ENCODE measurements around the gene TMCC3. TPM values are rescaled to one million over a fixed set of nuclear protein-coding genes. Genes with fewer than 3 reads are reported as not detected.
"Not testable (repeated sequence)": the region's sequence is repeated elsewhere in the genome, so short reads cannot be mapped to it uniquely, and the experiment has no call there.

The TMCC3 gene
- total RNA-seq, 4 donors from 2014 or later: 11.2 to 18.1 (median 16.4) TPM

DNA sequence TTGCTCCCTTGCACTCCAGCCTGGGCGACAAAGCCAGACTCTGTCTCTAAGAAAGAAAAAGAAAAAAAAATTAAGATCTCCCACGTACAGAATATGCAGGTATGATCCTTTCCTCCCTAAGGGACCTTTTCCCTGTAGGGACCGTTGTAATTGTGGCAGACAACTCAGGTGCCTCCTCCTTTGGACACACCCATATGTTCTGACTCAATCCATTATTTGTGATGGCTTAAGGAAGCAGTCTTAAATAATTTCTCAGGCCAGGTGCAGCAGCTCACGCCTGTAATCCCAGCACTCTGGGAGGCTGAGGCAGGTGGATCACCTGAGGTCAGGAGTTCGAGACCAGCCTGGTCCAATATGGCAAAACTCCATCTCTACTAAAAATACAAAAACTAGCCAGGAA is 53.1 kb downstream of the TMCC3 start:
- DNase-seq (ENCODE audit: low spot score in 2 of 2): no peak
- TF ChIP-seq, protein P1, sequence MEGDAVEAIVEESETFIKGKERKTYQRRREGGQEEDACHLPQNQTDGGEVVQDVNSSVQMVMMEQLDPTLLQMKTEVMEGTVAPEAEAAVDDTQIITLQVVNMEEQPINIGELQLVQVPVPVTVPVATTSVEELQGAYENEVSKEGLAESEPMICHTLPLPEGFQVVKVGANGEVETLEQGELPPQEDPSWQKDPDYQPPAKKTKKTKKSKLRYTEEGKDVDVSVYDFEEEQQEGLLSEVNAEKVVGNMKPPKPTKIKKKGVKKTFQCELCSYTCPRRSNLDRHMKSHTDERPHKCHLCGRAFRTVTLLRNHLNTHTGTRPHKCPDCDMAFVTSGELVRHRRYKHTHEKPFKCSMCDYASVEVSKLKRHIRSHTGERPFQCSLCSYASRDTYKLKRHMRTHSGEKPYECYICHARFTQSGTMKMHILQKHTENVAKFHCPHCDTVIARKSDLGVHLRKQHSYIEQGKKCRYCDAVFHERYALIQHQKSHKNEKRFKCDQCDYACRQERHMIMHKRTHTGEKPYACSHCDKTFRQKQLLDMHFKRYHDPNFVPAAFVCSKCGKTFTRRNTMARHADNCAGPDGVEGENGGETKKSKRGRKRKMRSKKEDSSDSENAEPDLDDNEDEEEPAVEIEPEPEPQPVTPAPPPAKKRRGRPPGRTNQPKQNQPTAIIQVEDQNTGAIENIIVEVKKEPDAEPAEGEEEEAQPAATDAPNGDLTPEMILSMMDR (IDR thresholded peaks at IDR 0.05): no peak
- TF ChIP-seq POLR2AphosphoS5 (IDR thresholded peaks at IDR 0.05): no peak
- TF ChIP-seq POLR2A (IDR thresholded peaks at IDR 0.05): no peak
- no peak for TF ChIP-seq EP300 (IDR thresholded peaks at IDR 0.05)
- H3K27me3 ChIP-seq: no peaks in the 10 kb centered on the region
- 65% methylated on average over 5 of the region's 5 CpGs for WGBS
- H3K27ac ChIP-seq: no peak overlapping the region
- H3K4me1 ChIP-seq: no peaks in the 10 kb centered on the region
- H3K4me3 ChIP-seq: no peak overlapping the region
- no peaks in the 10 kb centered on the region for H3K9me3 ChIP-seq
- H3K36me3 ChIP-seq: no peaks in the 10 kb centered on the region

DNA sequence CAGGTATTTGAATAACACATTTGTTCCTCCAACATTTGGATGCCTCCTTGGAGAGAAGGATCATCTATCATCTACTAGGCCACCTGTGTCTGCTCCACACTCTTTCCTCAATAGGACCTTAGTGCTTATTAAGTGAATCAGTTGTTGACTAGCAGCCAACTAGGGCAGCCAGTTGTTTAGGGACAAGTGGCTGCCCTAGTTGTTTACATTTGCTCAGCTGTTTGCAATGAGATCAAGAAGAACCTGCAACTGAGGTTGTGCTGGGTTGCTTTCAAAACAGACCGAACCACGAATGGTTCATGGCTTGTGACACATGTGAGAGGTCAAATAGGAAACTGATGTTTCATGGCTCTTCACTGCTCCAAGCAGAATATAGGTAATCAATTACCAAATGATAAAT is 53.8 kb downstream of the TMCC3 start:
- no peak for DNase-seq (ENCODE audit: low spot score in 2 of 2)

DNA sequence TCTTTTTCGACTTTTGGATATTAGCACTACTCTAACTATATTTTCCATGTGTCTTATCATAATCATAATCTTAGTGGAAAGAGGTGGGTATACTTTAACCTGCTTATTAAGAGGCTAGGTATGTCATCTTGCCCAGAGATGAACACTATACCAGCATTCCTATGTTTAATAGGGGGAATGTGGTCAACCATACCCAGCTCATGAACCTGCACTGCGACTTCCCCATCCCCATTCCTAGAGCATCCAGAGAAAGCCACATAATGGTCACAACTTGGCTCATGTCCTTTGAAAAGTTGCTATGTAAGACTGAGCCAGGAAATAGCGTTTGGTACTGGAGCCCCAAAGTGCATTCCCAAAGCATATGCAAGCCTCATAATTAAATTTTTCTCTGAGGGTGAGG is 55.2 kb downstream of the TMCC3 start:
- WGBS: 89% methylated on average over 3 of the region's 3 CpGs
- H3K27ac ChIP-seq: no peak overlapping the region

More for the DNA sequence above, 53.8 kb downstream of the TMCC3 start:
- Histone ChIP-seq H3K9me3 (no peaks in the 10 kb centered on the region), H3K4me1 (no peaks in the 10 kb centered on the region), H3K27me3 (no peaks in the 10 kb centered on the region), H3K27ac (no peak overlapping the region), H3K4me3 (no peak overlapping the region), H3K36me3 (no peaks in the 10 kb centered on the region)
- WGBS: no CpG with 5 or more reads among the region's 2 CpGs
- TF ChIP-seq, protein P1 (IDR thresholded peaks at IDR 0.05): no peak
- TF ChIP-seq POLR2AphosphoS5 (IDR thresholded peaks at IDR 0.05): no peak
- no peak for TF ChIP-seq POLR2A (IDR thresholded peaks at IDR 0.05)

DNA sequence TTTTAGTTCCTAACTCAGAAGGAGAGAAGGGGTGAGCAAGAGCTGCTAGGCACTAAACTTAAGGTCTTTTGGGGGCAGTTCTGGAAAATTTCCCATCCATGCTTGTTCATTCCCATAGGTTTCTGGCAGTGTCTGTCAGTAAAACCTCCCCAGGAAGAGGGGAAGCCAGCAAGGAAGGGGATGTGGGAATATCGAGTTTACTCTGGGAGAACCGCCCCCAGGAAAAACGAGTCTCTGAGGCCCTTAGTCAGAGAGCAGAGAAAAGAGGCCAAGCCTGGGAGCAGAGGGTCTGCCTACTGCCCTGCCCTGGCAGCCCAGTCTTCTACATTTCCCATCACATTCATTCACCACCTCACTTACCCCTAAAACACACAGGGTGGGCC is 55.9 kb downstream of the TMCC3 start:
- Histone ChIP-seq H3K4me1 (peaks cover 4% of the 10 kb centered on the region), H3K27ac (no peak overlapping the region), H3K27me3 (no peaks in the 10 kb centered on the region), H3K9me3 (no peaks in the 10 kb centered on the region), H3K36me3 (no peaks in the 10 kb centered on the region), H3K4me3 (no peak overlapping the region)
- DNase-seq (ENCODE audit: low spot score in 2 of 2): no peak
- WGBS: 63% methylated on average over 3 of the region's 3 CpGs
- TF ChIP-seq POLR2AphosphoS5 (IDR thresholded peaks at IDR 0.05) (no peak), POLR2A (IDR thresholded peaks at IDR 0.05) (no peak), EP300 (IDR thresholded peaks at IDR 0.05) (no peak)
- TF ChIP-seq, protein P1 (IDR thresholded peaks at IDR 0.05): no peak

More for the DNA sequence above, 55.2 kb downstream of the TMCC3 start:
- TF ChIP-seq, protein P1 (IDR thresholded peaks at IDR 0.05): no peak
- TF ChIP-seq POLR2AphosphoS5 (IDR thresholded peaks at IDR 0.05): no peak
- TF ChIP-seq POLR2A (IDR thresholded peaks at IDR 0.05): no peak
- no peak for TF ChIP-seq EP300 (IDR thresholded peaks at IDR 0.05)
- H3K36me3 ChIP-seq: no peaks in the 10 kb centered on the region
- no peak for DNase-seq (ENCODE audit: low spot score in 2 of 2)
- H3K9me3 ChIP-seq: no peaks in the 10 kb centered on the region
- H3K4me1 ChIP-seq: no peaks in the 10 kb centered on the region
- no peak overlapping the region for H3K4me3 ChIP-seq
- no peaks in the 10 kb centered on the region for H3K27me3 ChIP-seq

DNA sequence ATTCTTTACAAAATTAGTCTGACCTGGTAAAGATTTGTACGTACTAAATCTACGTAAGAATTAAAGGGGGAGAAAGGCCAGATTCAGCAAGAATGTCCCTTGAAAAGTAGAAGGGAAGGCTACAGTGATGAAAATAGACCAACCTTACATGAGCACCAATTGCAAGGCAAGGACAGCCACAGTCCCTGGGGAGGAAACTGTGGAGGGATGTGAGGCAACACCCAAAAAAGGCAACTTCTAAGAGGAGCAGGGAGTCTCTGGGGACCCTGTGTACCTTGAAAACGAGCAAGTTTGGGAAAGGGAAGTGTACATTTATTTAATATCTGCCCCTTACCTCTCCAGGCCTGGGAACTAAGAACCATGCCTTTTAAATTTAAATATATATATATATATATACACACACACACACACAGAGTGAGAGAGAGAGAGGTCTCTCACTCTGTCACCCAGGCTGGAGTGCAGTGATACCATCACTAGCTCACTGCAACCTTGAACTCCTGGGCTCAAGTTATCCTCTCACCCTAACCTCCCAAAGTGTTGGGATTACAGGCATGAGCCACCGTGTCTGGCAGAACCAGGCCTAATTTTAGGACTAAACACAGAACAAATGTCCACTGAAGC is 56.4 kb downstream of the TMCC3 start:
- Histone ChIP-seq H3K27ac (no peak overlapping the region), H3K9me3 (no peaks in the 10 kb centered on the region), H3K4me1 (peaks cover 8% of the 10 kb centered on the region), H3K4me3 (no peak overlapping the region), H3K27me3 (no peaks in the 10 kb centered on the region), H3K36me3 (no peaks in the 10 kb centered on the region)
- TF ChIP-seq, protein P1 (IDR thresholded peaks at IDR 0.05): no peak
- no peak for TF ChIP-seq EP300 (IDR thresholded peaks at IDR 0.05)
- TF ChIP-seq POLR2AphosphoS5 (IDR thresholded peaks at IDR 0.05): no peak
- no peak for TF ChIP-seq POLR2A (IDR thresholded peaks at IDR 0.05)
- no peak for DNase-seq (ENCODE audit: low spot score in 2 of 2)
- WGBS: 60% methylated on average over 4 of the region's 4 CpGs

DNA sequence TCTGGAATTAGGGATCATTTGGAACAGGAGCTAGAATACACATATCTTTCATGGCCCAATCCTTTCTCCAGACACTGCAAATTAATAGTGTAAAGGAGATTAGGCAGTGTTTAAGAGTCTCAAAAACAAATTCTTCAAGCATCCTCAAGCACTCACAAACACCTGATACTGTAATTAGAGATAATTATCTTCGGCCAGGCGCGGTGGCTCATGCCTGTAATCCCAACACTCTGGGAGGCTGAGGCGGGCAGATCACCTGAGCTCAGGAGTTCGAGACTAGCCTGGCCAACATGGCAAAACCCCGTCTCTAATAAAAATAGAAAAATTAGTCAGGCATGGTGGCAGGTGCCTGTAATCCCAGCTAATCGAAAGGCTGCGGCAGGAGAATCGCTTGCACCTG is 57.6 kb downstream of the TMCC3 start:
- not testable (repeated sequence) for H3K9me3 ChIP-seq; H3K27me3 ChIP-seq; DNase-seq (ENCODE audit: low spot score in 2 of 2); H3K36me3 ChIP-seq; H3K4me1 ChIP-seq; H3K4me3 ChIP-seq; H3K27ac ChIP-seq
- 90% methylated on average over 9 of the region's 9 CpGs for WGBS

Measured in suprapubic skin (tissue), 4 donors.